ENCODE measurements around the gene USP38.
A peak's percentile ranks its signal among the peaks of the same experiment; 100 is the strongest.

Gene USP38

DNA sequence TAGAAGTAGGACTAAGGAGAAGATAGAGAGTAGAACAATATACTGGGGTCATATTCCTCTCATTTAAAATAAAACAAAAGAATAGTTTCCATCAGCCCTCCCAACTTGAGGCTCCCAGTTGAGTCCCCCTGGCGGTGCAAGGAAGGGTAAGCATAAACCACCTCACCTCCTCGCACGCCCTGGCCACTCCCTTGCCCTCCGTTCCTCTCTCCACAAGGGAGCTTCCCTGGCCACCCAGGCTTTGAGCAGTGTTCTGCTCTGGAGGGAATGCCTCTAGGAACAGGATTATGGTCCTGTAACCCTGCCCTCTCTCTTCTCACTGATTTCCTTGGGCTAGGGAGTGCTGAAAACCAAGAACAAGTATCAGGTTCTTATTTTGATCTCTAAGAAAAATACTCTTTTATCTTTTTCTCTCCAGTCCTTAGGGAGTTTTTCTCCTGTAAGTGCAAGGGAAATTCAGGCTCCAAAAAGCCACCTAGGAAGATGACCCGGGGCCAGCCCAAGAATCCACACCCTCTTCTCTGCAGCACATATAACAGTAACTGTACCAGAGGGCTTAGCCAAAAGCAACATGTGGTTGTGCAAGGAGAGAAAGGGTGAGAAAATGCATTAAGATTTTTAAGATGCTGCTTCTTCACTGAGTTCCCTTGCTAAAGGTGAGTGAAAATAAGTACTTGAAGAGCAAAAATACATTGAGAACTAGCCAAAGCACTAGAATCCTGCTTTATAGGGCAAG, 69.9 kb downstream of the USP38 start:
- no peak overlapping the region for H3K27ac ChIP-seq (ENCODE audit: low read length)
- H3K9me3 ChIP-seq (ENCODE audit: insufficient read depth, low read length): no peaks in the 10 kb centered on the region
- no peak overlapping the region for H2AFZ ChIP-seq (ENCODE audit: low read depth, low read length)
- TF ChIP-seq, protein P1, sequence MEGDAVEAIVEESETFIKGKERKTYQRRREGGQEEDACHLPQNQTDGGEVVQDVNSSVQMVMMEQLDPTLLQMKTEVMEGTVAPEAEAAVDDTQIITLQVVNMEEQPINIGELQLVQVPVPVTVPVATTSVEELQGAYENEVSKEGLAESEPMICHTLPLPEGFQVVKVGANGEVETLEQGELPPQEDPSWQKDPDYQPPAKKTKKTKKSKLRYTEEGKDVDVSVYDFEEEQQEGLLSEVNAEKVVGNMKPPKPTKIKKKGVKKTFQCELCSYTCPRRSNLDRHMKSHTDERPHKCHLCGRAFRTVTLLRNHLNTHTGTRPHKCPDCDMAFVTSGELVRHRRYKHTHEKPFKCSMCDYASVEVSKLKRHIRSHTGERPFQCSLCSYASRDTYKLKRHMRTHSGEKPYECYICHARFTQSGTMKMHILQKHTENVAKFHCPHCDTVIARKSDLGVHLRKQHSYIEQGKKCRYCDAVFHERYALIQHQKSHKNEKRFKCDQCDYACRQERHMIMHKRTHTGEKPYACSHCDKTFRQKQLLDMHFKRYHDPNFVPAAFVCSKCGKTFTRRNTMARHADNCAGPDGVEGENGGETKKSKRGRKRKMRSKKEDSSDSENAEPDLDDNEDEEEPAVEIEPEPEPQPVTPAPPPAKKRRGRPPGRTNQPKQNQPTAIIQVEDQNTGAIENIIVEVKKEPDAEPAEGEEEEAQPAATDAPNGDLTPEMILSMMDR (IDR thresholded peaks at IDR 0.05; ENCODE audit: low read depth, low read length): no peak
- no peak for TF ChIP-seq EZH2phosphoT487 (IDR thresholded peaks at IDR 0.05; ENCODE audit: low read depth)
- no peaks in the 10 kb centered on the region for H3K36me3 ChIP-seq (replicated peaks; ENCODE audit: low read depth, low read length)
- H3K79me2 ChIP-seq (ENCODE audit: low read length): no peaks in the 10 kb centered on the region
- H3K4me2 ChIP-seq (ENCODE audit: low read length): no peak overlapping the region
- H4K20me1 ChIP-seq (ENCODE audit: insufficient read depth, low read length): no peaks in the 10 kb centered on the region
- no peaks in the 10 kb centered on the region for H3K27me3 ChIP-seq (ENCODE audit: low read depth, low read length)
- H3K4me1 ChIP-seq (ENCODE audit: low read length): peaks cover 14% of the 10 kb centered on the region
- H3K9ac ChIP-seq (ENCODE audit: low read length): no peak overlapping the region
- no peak overlapping the region for H3K4me3 ChIP-seq (ENCODE audit: low read length)

DNA sequence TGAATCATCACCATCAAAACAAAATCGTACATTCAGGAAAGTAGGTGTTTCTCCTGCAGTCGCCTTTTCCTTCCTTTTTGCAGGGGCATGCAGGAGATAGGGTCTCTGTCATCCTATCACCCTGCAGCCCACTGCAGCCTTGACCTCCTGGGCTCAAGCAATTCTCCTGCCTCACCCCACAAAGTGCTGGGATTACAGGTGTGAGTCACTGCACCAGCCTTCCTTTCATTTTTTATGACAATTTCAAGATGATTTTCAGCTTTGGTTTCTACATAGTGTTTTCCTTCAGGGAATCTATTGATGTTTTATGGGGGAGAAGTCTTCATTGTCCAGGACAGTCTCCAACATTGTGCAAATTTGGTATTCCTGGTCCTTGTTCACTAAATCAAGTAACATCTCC, 71.7 kb downstream of the USP38 start:
- Histone ChIP-seq H3K27ac (ENCODE audit: low read length) (peak overlapping the region; percentile 4; the same call in 1 of the 2 replicates), H3K4me2 (ENCODE audit: low read length) (peak overlapping the region; percentile 66), H3K9me3 (ENCODE audit: insufficient read depth, low read length) (no peaks in the 10 kb centered on the region), H3K9ac (ENCODE audit: low read length) (no peak overlapping the region), H3K36me3 (replicated peaks; ENCODE audit: low read depth, low read length) (no peaks in the 10 kb centered on the region), H3K4me1 (ENCODE audit: low read length) (peaks cover 14% of the 10 kb centered on the region), H3K79me2 (ENCODE audit: low read length) (no peaks in the 10 kb centered on the region), H2AFZ (ENCODE audit: low read depth, low read length) (0 out of 2 replicates have a peak overlapping the region, but pooled peaks have one; percentile 2), H3K4me3 (ENCODE audit: low read length) (peak overlapping the region; percentile 32; the same call in 1 of the 2 replicates), H4K20me1 (ENCODE audit: insufficient read depth, low read length) (no peaks in the 10 kb centered on the region), H3K27me3 (ENCODE audit: low read depth, low read length) (no peaks in the 10 kb centered on the region)
- TF ChIP-seq, protein P1 (IDR thresholded peaks at IDR 0.05; ENCODE audit: low read depth, low read length): no peak
- no peak for TF ChIP-seq EZH2phosphoT487 (IDR thresholded peaks at IDR 0.05; ENCODE audit: low read depth)

DNA sequence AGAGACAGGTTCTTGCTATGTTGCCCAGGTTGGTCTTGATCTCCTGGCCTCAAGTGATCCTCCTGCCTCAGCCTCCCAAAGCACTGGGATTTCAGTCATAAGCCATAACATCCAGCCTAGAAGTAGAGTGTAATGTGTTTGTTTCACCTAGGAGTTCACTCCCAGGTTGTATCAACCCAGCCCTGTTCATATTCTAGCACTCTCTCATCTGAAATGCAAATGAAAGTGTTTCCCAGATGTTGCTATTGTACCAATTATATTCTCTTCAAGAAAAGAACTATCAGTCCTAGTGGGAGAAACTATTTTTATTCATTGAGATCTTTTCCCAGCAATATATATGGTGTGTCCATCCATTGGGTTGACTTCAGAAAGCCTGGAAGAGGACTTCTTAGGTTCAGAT, 72.6 kb downstream of the USP38 start:
- H3K79me2 ChIP-seq (ENCODE audit: low read length): no peaks in the 10 kb centered on the region
- peaks cover 14% of the 10 kb centered on the region for H3K4me1 ChIP-seq (ENCODE audit: low read length)
- no peaks in the 10 kb centered on the region for H3K9me3 ChIP-seq (ENCODE audit: insufficient read depth, low read length)
- no peak overlapping the region for H2AFZ ChIP-seq (ENCODE audit: low read depth, low read length)
- H3K4me2 ChIP-seq (ENCODE audit: low read length): no peak overlapping the region
- no peaks in the 10 kb centered on the region for H3K36me3 ChIP-seq (replicated peaks; ENCODE audit: low read depth, low read length)
- H3K9ac ChIP-seq (ENCODE audit: low read length): no peak overlapping the region
- H3K4me3 ChIP-seq (ENCODE audit: low read length): no peak overlapping the region
- no peaks in the 10 kb centered on the region for H4K20me1 ChIP-seq (ENCODE audit: insufficient read depth, low read length)
- no peaks in the 10 kb centered on the region for H3K27me3 ChIP-seq (ENCODE audit: low read depth, low read length)
- H3K27ac ChIP-seq (ENCODE audit: low read length): no peak overlapping the region
- TF ChIP-seq, protein P1 (IDR thresholded peaks at IDR 0.05; ENCODE audit: low read depth, low read length): no peak
- TF ChIP-seq EZH2phosphoT487 (IDR thresholded peaks at IDR 0.05; ENCODE audit: low read depth): no peak

DNA sequence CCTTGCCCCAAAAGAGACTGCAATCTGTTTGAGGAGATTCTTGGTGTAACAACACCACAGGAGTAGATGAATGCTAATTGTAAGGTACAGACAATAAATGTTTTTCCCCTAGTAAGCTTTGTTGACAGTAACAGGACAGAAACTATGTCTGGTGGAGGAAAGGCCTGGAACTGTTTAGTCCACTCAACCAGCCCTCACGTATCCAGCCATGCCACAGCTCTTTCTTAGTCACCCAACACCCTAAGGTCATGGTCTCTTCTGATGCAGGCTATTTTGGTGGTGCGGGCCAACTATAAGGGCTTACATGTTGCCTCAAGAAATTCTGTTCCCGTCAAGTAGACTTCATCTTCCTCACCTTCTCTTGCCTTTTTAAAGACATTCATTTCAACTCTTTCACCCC, 76.0 kb downstream of the USP38 start:
- no peak overlapping the region for H3K4me3 ChIP-seq (ENCODE audit: low read length)
- TF ChIP-seq, protein P1 (IDR thresholded peaks at IDR 0.05; ENCODE audit: low read depth, low read length): no peak
- TF ChIP-seq EZH2phosphoT487 (IDR thresholded peaks at IDR 0.05; ENCODE audit: low read depth): no peak
- H3K4me2 ChIP-seq (ENCODE audit: low read length): no peak overlapping the region
- H3K36me3 ChIP-seq (replicated peaks; ENCODE audit: low read depth, low read length): no peaks in the 10 kb centered on the region
- no peak overlapping the region for H2AFZ ChIP-seq (ENCODE audit: low read depth, low read length)
- H3K9me3 ChIP-seq (ENCODE audit: insufficient read depth, low read length): 0 out of 2 replicates have a peak, but pooled peaks cover 4% of the 10 kb centered on the region
- peaks cover 11% of the 10 kb centered on the region for H3K4me1 ChIP-seq (ENCODE audit: low read length)
- no peaks in the 10 kb centered on the region for H4K20me1 ChIP-seq (ENCODE audit: insufficient read depth, low read length)
- no peak overlapping the region for H3K9ac ChIP-seq (ENCODE audit: low read length)
- H3K27me3 ChIP-seq (ENCODE audit: low read depth, low read length): no peaks in the 10 kb centered on the region
- no peaks in the 10 kb centered on the region for H3K79me2 ChIP-seq (ENCODE audit: low read length)
- no peak overlapping the region for H3K27ac ChIP-seq (ENCODE audit: low read length)

Measured in OCI-LY3 (cell line).